Fibroblast of villous mesenchyme (primary cell): Measurements from ENCODE around the gene COL4A6. TPM values are rescaled to one million over a fixed set of nuclear protein-coding genes. Genes with fewer than 3 reads are reported as not detected.
A peak's percentile ranks its signal among the peaks of the same experiment; 100 is the strongest.

ENCODE experiments used
- DNase-seq: peaks from one replicate; pipeline ENCODE4 v3.0.0-alpha.2; 2010; ENCODE audit warnings: low read depth
- H3K4me3 ChIP-seq: 2 replicates; pipeline ENCODE4 v1.5.1; 2011; ENCODE audit warnings: low read depth, mild to moderate bottlenecking, low read length
- CTCF ChIP-seq: IDR thresholded peaks from 2 replicates; pipeline ENCODE4 v1.5.1; 2012; ENCODE audit warnings: low read depth, mild to moderate bottlenecking, low read length; ENCODE audit not compliant: insufficient read depth
- total RNA-seq: library from RNA; depleted of rRNA; stranded (reverse); fragments of >200 nt; gene quantifications from 2 replicates; pipeline ENCODE4 v1.2.3, GENCODE V29; 2012

Gene COL4A6
- total RNA-seq, 1 donor = 1.7 TPM

GRCh38 chrX:108456971-108457477 is 18.8 kb upstream of the COL4A6 start:
- no peak overlapping the region for H3K4me3 ChIP-seq
- no peak for TF ChIP-seq CTCF
- DNase-seq = peak; percentile 61

DNA sequence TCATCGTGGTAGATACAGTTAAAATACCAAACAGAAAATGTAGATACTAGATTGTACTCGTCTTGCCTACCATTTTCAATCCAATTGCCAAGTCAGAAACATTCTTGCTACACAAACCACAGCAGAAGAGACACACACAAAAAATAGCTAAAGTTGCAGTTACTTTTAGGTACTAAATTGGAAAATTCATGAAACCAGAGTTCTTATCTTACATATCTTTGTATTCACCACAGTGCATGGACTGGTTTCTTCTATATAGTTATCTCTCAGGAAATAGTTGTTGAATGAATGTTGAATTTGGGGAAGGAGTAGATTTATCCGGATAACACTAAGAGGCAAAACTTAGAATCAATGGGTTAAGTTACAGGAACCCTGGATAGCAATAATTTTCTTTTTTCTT is 15.6 kb upstream of the COL4A6 start:
- DNase-seq = no peak
- no peak overlapping the region for H3K4me3 ChIP-seq
- no peak for TF ChIP-seq CTCF

- TF ChIP-seq CTCF = no peak
- H3K4me3 ChIP-seq = no peak overlapping the region
- peak; percentile 65 for DNase-seq
Measured at GRCh38 chrX:108447303-108447702, 9.1 kb upstream of the COL4A6 start.

DNA sequence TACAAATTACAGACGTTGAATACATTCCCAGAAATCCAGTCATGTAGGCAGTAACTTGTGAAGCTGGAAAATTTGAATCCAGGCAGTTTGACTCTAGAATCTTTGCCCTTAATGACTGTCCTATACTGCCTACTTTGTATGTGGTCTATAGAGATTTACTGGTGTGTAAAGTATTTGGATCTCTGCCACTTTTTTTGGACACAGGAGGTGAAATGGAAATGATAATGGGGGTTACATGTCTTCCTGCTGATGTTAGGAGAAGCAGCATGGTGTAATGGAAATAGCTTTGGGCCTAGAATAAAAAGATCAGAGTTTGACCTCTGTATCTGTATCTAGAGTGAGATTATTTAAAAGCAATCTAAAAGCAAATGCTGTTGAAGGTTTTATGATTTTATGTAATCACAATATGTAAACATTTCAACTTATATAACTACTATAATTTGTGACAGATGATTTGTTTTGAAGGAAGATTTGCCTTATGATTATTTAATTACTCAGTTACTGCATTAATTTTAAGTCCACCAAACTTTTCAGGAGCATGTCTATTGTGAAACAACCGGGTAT is 4.8 kb upstream of the COL4A6 start:
- peak; percentile 40 for DNase-seq
- TF ChIP-seq CTCF = no peak
- H3K4me3 ChIP-seq = peak overlapping the region; percentile 81

- DNase-seq = no peak
Measured at GRCh38 chrX:108439961-108440696, 1.9 kb upstream of the COL4A6 start.

GRCh38 chrX:108439426-108439942 is 1.3 kb upstream of the COL4A6 start, which contains the start of gene COL4A5:
Gene COL4A5, plus strand, starts transcription at chrX:108439838. Its CDS starts 288 bp downstream, at chrX:108440126.
- H3K4me3 ChIP-seq = peak within 1 kb of the TSS; percentile 81
- peak; percentile 88 for DNase-seq
- no peak for TF ChIP-seq CTCF

More at GRCh38 chrX:108439961-108440696, 1.9 kb upstream of the COL4A6 start:
- peak overlapping the region; percentile 81 for H3K4me3 ChIP-seq
- TF ChIP-seq CTCF = no peak
